H1 (cell line): Measurements from ENCODE around the gene POU3F2. TPM values are rescaled to one million over a fixed set of nuclear protein-coding genes. Genes with fewer than 3 reads are reported as not detected.

Experiments
- CTCF ChIA-PET: fragments of 300-600 bp; sonication (Branson Sonifier 250); formaldehyde crosslinking; loops from one replicate; lab custom pipeline; 2021; ENCODE audit not compliant: partially characterized antibody; lab: Charles Lee
- POLR2A ChIA-PET: fragments of 300-600 bp; sonication (Branson Sonifier 250); formaldehyde crosslinking; loops from one replicate; lab custom pipeline; 2021; ENCODE audit warnings: inconsistent platforms; ENCODE audit not compliant: partially characterized antibody; lab: Charles Lee
- DNase-seq, 2 experiments: peaks; one replicate each; pipeline versions ENCODE4 v3.0.0 to v3.0.0-alpha.2; 2010 to 2022; ENCODE audit warnings: low spot score in 2 of 2, low read depth in 1 of 2, mixed read lengths in 1 of 2
- FAIRE-seq: peaks from 2 replicates; lab custom pipeline; 2011; peaks lifted over from hg19 to GRCh38; lab: Jason Lieb, UNC
- H2AFZ ChIP-seq: 2 replicates; pipeline ENCODE4 v1.8.1; 2012; ENCODE audit warnings: low read length, inconsistent platforms
- H2AK5ac ChIP-seq: 2 replicates; pipeline ENCODE4 v1.6.1; 2013; ENCODE audit warnings: low read depth, low read length
- H2BK120ac ChIP-seq: replicated peaks from 2 replicates; pipeline ENCODE3; 2013; ENCODE audit warnings: low read depth, low read length, inconsistent platforms
- H2BK12ac ChIP-seq: 2 replicates; pipeline ENCODE4 v1.6.1; 2013; ENCODE audit warnings: low read depth, low read length
- H2BK15ac ChIP-seq: 2 replicates; pipeline ENCODE4 v1.6.1; 2013; ENCODE audit warnings: low read length
- H2BK20ac ChIP-seq: 2 replicates; pipeline ENCODE4 v1.6.1; 2013; ENCODE audit warnings: low read length
- H2BK5ac ChIP-seq: 2 replicates; pipeline ENCODE4 v1.6.1; 2013; ENCODE audit warnings: low read depth, low read length
- H3K14ac ChIP-seq: 2 replicates; pipeline ENCODE4 v1.6.1; 2013; ENCODE audit warnings: inconsistent platforms; ENCODE audit not compliant: insufficient read length
- H3K18ac ChIP-seq: 2 replicates; pipeline ENCODE4 v1.6.1; 2013; ENCODE audit warnings: low read length; ENCODE audit errors: extremely low read depth
- H3K23ac ChIP-seq: 2 replicates; pipeline ENCODE4 v1.6.1; 2013; ENCODE audit warnings: inconsistent platforms; ENCODE audit not compliant: insufficient read length
- H3K23me2 ChIP-seq: 2 replicates; pipeline ENCODE4 v1.6.1; 2013; ENCODE audit warnings: low read depth, low read length
- H3K27ac ChIP-seq: 2 replicates; pipeline ENCODE4 v1.6.1; 2011; ENCODE audit warnings: low read depth, low read length, inconsistent platforms
- H3K27me3 ChIP-seq, 4 experiments: replicated peaks in 1 of 4; 1 replicate in 1 of 4; 2 replicates in 3 of 4; pipeline versions ENCODE4 v1.6.1 to v1.8.1; 2011 to 2013; ENCODE audit warnings: low read length in 3 of 4, mild to moderate bottlenecking in 3 of 4, inconsistent platforms in 2 of 4, mixed read lengths in 2 of 4, moderate library complexity in 1 of 4; ENCODE audit not compliant: control insufficient read depth in 3 of 4, insufficient read depth in 3 of 4; ENCODE audit errors: extremely low read depth in 1 of 4
- H3K36me3 ChIP-seq, 4 experiments: 2 replicates each; pipeline versions ENCODE4 v1.6.1 to v1.8.1; 2011 to 2013; ENCODE audit warnings: mild to moderate bottlenecking in 4 of 4, low read length in 3 of 4, moderate library complexity in 2 of 4, control low read depth in 1 of 4, inconsistent platforms in 1 of 4; ENCODE audit not compliant: insufficient read depth in 4 of 4, control insufficient read depth in 2 of 4
- H3K4ac ChIP-seq: replicated peaks from 2 replicates; pipeline ENCODE3; 2013; ENCODE audit warnings: low read length, low read depth, mixed read lengths, inconsistent platforms; ENCODE audit not compliant: insufficient read length
- H3K4me1 ChIP-seq, 4 experiments: replicated peaks in 1 of 4; 1 replicate in 1 of 4; 2 replicates in 3 of 4; pipeline versions ENCODE4 v1.6.1 to v1.8.1; 2011 to 2013; ENCODE audit warnings: low read length in 3 of 4, inconsistent platforms in 2 of 4, mixed read lengths in 1 of 4; ENCODE audit not compliant: insufficient read depth in 4 of 4, control insufficient read depth in 3 of 4
- H3K4me2 ChIP-seq, 2 experiments: 2 replicates each; pipeline versions ENCODE4 v1.6.1 to v1.8.1; 2011 to 2013; ENCODE audit warnings: low read depth in 2 of 2, low read length in 2 of 2, control low read depth in 1 of 2, inconsistent platforms in 1 of 2, mild to moderate bottlenecking in 1 of 2; ENCODE audit not compliant: insufficient read depth in 1 of 2
- H3K4me3 ChIP-seq, 4 experiments: fragments of 200-600, 300-600 bp in 1 of 4; sonication (generic), shearing (Covaris generic), sonication (Bioruptor Twin) in 1 of 4; 2 replicates each; pipeline versions ENCODE4 v1.5.1 to v1.8.1; 2011 to 2016; ENCODE audit warnings: low read length in 4 of 4, low read depth in 3 of 4, control low read depth in 2 of 4, inconsistent platforms in 2 of 4, mild to moderate bottlenecking in 2 of 4, mixed read lengths in 1 of 4, moderate library complexity in 1 of 4; ENCODE audit not compliant: insufficient read depth in 2 of 4; ENCODE audit errors: extremely low read depth in 1 of 4
- H3K56ac ChIP-seq: replicated peaks from 2 replicates; pipeline ENCODE3; 2013; ENCODE audit warnings: low read depth, mild to moderate bottlenecking, mixed read lengths, low read length, inconsistent platforms; ENCODE audit not compliant: insufficient read length
- H3K79me1 ChIP-seq: 2 replicates; pipeline ENCODE4 v1.6.1; 2013; ENCODE audit warnings: low read depth, low read length, control low read depth
- H3K79me2 ChIP-seq, 2 experiments: 2 replicates each; pipeline versions ENCODE4 v1.6.1 to v1.8.1; 2012 to 2013; ENCODE audit warnings: low read length in 2 of 2, mild to moderate bottlenecking in 2 of 2, inconsistent platforms in 1 of 2; ENCODE audit not compliant: insufficient read depth in 2 of 2, control insufficient read depth in 1 of 2
- H3K9ac ChIP-seq, 4 experiments: replicated peaks in 1 of 4; 1 replicate in 1 of 4; 2 replicates in 3 of 4; pipeline versions ENCODE4 v1.6.1 to v1.8.1; 2011 to 2013; ENCODE audit warnings: low read depth in 3 of 4, low read length in 3 of 4, control low read depth in 2 of 4, mild to moderate bottlenecking in 2 of 4, moderate library complexity in 2 of 4, inconsistent platforms in 1 of 4; ENCODE audit errors: extremely low read depth in 1 of 4
- H3K9me3 ChIP-seq, 2 experiments: 2 replicates each; pipeline versions ENCODE4 v1.6.1 to v1.8.1; 2012 to 2013; ENCODE audit warnings: mild to moderate bottlenecking in 2 of 2, moderate library complexity in 2 of 2, control low read depth in 1 of 2, inconsistent platforms in 1 of 2, low read depth in 1 of 2, low read length in 1 of 2, mixed read lengths in 1 of 2; ENCODE audit not compliant: insufficient read depth in 2 of 2
- H4K20me1 ChIP-seq, 2 experiments: replicated peaks in 1 of 2; 2 replicates each; pipeline versions ENCODE3 to v1.8.1; 2011 to 2013; ENCODE audit warnings: inconsistent platforms in 2 of 2, low read length in 2 of 2, mild to moderate bottlenecking in 1 of 2; ENCODE audit not compliant: insufficient read depth in 2 of 2, control insufficient read depth in 1 of 2
- H4K5ac ChIP-seq: 2 replicates; pipeline ENCODE4 v1.6.1; 2013; ENCODE audit warnings: low read length, low read depth, mixed read lengths, inconsistent platforms; ENCODE audit not compliant: insufficient read length
- H4K8ac ChIP-seq: 2 replicates; pipeline ENCODE4 v1.8.0; 2013; ENCODE audit warnings: mild to moderate bottlenecking, moderate library complexity, low read length, inconsistent platforms; ENCODE audit not compliant: insufficient read depth; ENCODE audit errors: extremely low read depth
- H4K91ac ChIP-seq: replicated peaks from 2 replicates; pipeline ENCODE3; 2013; ENCODE audit warnings: low read length, mixed read lengths, inconsistent platforms; ENCODE audit not compliant: insufficient read length
- BACH1 ChIP-seq: IDR thresholded peaks from 2 replicates; pipeline ENCODE4 v1.6.1; 2012; ENCODE audit warnings: low read length, improper control_type of control experiment
- CREB1 ChIP-seq: IDR thresholded peaks from 2 replicates; pipeline ENCODE4 v1.6.1; 2012; ENCODE audit warnings: inconsistent platforms
- HDAC6 ChIP-seq: IDR thresholded peaks from one replicate; pipeline ENCODE4 v1.7.1; 2012; ENCODE audit warnings: low read depth, mild to moderate bottlenecking, inconsistent platforms, low read length, moderate library complexity
- KDM4A ChIP-seq: IDR thresholded peaks from one replicate; pipeline ENCODE4 v1.7.1; 2012; ENCODE audit warnings: low read depth, mild to moderate bottlenecking, moderate library complexity, low read length, inconsistent platforms; ENCODE audit not compliant: severe bottlenecking
- PHF8 ChIP-seq: fragments of 200-600 bp; sonication (generic); conservative IDR thresholded peaks from 2 replicates; pipeline ENCODE4 v1.7.1; 2012; ENCODE audit warnings: low read depth, mild to moderate bottlenecking, inconsistent platforms, low read length, moderate library complexity
- POLR2A ChIP-seq, 2 experiments: IDR thresholded peaks; 1 replicate in 1 of 2; 2 replicates in 1 of 2; pipeline ENCODE4 v1.6.1; 2011; ENCODE audit warnings: low read depth in 2 of 2, low read length in 2 of 2, mild to moderate bottlenecking in 2 of 2; ENCODE audit errors: control extremely low read depth in 1 of 2
- SRF ChIP-seq: IDR thresholded peaks from 2 replicates; pipeline ENCODE4 v1.6.1; 2011; ENCODE audit warnings: mild to moderate bottlenecking, low read depth, low read length, moderate library complexity
- TAF7 ChIP-seq: optimal IDR thresholded peaks from 2 replicates; pipeline ENCODE3; 2011; ENCODE audit warnings: low read depth, mild to moderate bottlenecking, inconsistent platforms, low read length, moderate library complexity, borderline replicate concordance
- YY1 ChIP-seq: IDR thresholded peaks from 2 replicates; pipeline ENCODE4 v1.6.1; 2011; ENCODE audit warnings: low read depth, mild to moderate bottlenecking, low read length
- WGBS, 2 experiments: shearing (Covaris generic) in 1 of 2; methylation state at CpG; one replicate each; pipeline versions ENCODE4 v1.1.6 to v1.1.7; 2013 to 2015; ENCODE audit warnings: low lambda C conversion rate in 2 of 2, mixed read lengths in 2 of 2, inconsistent platforms in 1 of 2, low coverage in 1 of 2, missing lambda C conversion rate in 1 of 2; ENCODE audit not compliant: insufficient replicate concordance in 2 of 2, insufficient coverage in 1 of 2, insufficient read length in 1 of 2; ENCODE audit errors: extremely low coverage in 1 of 2, missing lambda C conversion rate in 1 of 2; 5-methylcytosine and 5-hydroxymethylcytosine counted together
- polyA plus RNA-seq, 7 experiments: library from polyadenylated mRNA; depleted of rRNA in 3 of 7; stranded (reverse) in 5 of 7; unstranded in 2 of 7; fragments of >200 nt in 5 of 7; fragments of 200-250 nt in 2 of 7; gene quantifications; 1 replicate in 5 of 7; 2 replicates in 1 of 7; 4 replicates in 1 of 7; pipeline versions ENCODE4 v1.2.1 to v1.2.3, GENCODE V29; 2011 to 2013; ENCODE audit warnings: missing spikeins in 2 of 7, mixed read lengths in 2 of 7
- total RNA-seq: library from RNA; stranded (reverse); fragmentation: NEBNext Ultra II Directional; extraction: Animal tissue kit (Norgen Biotek cat#: 25700); gene quantifications from 2 replicates; pipeline ENCODE4 v1.2.1, GENCODE V29; 2021

The POU3F2 gene
- total and polyA plus RNA-seq, 2 of the 8 experiments (the other 6 are each of a cell fraction or from before 2014, with no cell fraction given) = 0.09 to 0.35 TPM

- no peak for TF ChIP-seq POLR2A (IDR thresholded peaks at IDR 0.05; ENCODE audit: control extremely low read depth in 1 of 2, low read depth in 2 of 2, low read length in 2 of 2)
- TF ChIP-seq PHF8 = no peak
- no peak for TF ChIP-seq KDM4A
- TF ChIP-seq TAF7 = no peak
- TF ChIP-seq HDAC6 = no peak
- no peak for TF ChIP-seq SRF
- TF ChIP-seq CREB1 = no peak
- TF ChIP-seq YY1 = no peak
- TF ChIP-seq BACH1 = no peak
- H3K23ac ChIP-seq = no peak overlapping the region
- no peak overlapping the region for H2BK120ac ChIP-seq
- H2BK15ac ChIP-seq = no peak overlapping the region
- no peak overlapping the region for H3K9ac ChIP-seq
- DNase-seq = no peak
- H2BK12ac ChIP-seq = no peak overlapping the region
- H2BK20ac ChIP-seq = no peak overlapping the region
- no peaks in the 10 kb centered on the region for H3K79me1 ChIP-seq
- no peak overlapping the region for H3K56ac ChIP-seq
- no peak overlapping the region for H2AFZ ChIP-seq
- no peak overlapping the region; a peak in 1 of 4 replicates for H3K4me2 ChIP-seq
- ChIA-PET POLR2A (interaction anchor here (1.0 kb wide), 1 partner anchor 682 kb away, joined by 3 read pairs; no protein-coding TSS in a partner anchor), CTCF (interaction anchor here (0.9 to 8.5 kb wide), 7 partner anchors 11 to 1778 kb away, joined by 3 to 79 read pairs (median 3); partner anchors contain the start of gene POU3F2)
- no peak overlapping the region for H3K4me3 ChIP-seq
- H4K91ac ChIP-seq = no peak overlapping the region
- H4K8ac ChIP-seq = no peak overlapping the region
- no peak overlapping the region for H3K18ac ChIP-seq
- no peak overlapping the region for H3K27ac ChIP-seq
- no peak overlapping the region for H3K4ac ChIP-seq
- H3K36me3 ChIP-seq = no peaks in the 10 kb centered on the region; a peak in 1 of 8 replicates
- WGBS, 2 experiments = 55% methylated on average over 3 of the region's 3 CpGs; no CpG with 5 or more reads in 1 of the 2 experiments
- peaks cover 2 to 7% (median 4%) of the 10 kb centered on the region in 4 experiments for H3K4me1 ChIP-seq
- no peaks in the 10 kb centered on the region for H3K9me3 ChIP-seq
- H3K27me3 ChIP-seq = peaks cover 42 to 70% (median 59%) of the 10 kb centered on the region in 4 experiments; a peak in 6 of 7 replicates
- H3K23me2 ChIP-seq = no peaks in the 10 kb centered on the region; the same call in 1 of the 2 replicates
- no peak for FAIRE-seq
- H3K79me2 ChIP-seq = no peaks in the 10 kb centered on the region
- H4K5ac ChIP-seq = no peak overlapping the region
- H2AK5ac ChIP-seq = no peak overlapping the region
- no peak overlapping the region for H3K14ac ChIP-seq
- no peak overlapping the region for H2BK5ac ChIP-seq
- H4K20me1 ChIP-seq = peaks cover 2 to 4% of the 10 kb centered on the region in 2 experiments
These were observed 11.6 kb downstream of the POU3F2 start for GRCh38 chr6:98846021-98846380.
